Karpas-422 (cell line): ENCODE results near the gene NUDCD3. TPM values are rescaled to one million over a fixed set of nuclear protein-coding genes. Genes with fewer than 3 reads are reported as not detected.

Source experiments
- DNase-seq: peaks from one replicate; pipeline ENCODE4 v3.0.0-alpha.2; 2015
- H2AFZ ChIP-seq: fragments of 200-600 bp; sonication (generic); 2 replicates; pipeline ENCODE4 v1.6.1; 2014; ENCODE audit warnings: antibody characterized with exemption, low read length, mixed read lengths
- H3K27ac ChIP-seq: fragments of 200-600 bp; sonication (generic); 2 replicates; pipeline ENCODE4 v1.5.1; 2014; ENCODE audit warnings: mild to moderate bottlenecking, low read length, moderate library complexity
- H3K27me3 ChIP-seq: fragments of 200-600 bp; sonication (generic); 2 replicates; pipeline ENCODE4 v1.6.1; 2014; ENCODE audit warnings: low read length, mixed read lengths
- H3K36me3 ChIP-seq: fragments of 200-600 bp; sonication (generic); 2 replicates; pipeline ENCODE4 v1.6.1; 2014; ENCODE audit warnings: low read length, mixed read lengths; ENCODE audit not compliant: insufficient read depth
- H3K4me1 ChIP-seq: fragments of 200-600 bp; sonication (generic); 2 replicates; pipeline ENCODE4 v1.6.1; 2014; ENCODE audit warnings: mild to moderate bottlenecking, low read length, mixed read lengths
- H3K4me2 ChIP-seq: fragments of 200-600 bp; sonication (generic); 2 replicates; pipeline ENCODE4 v1.6.1; 2014; ENCODE audit warnings: low read length, low read depth, mild to moderate bottlenecking; ENCODE audit not compliant: poor library complexity, severe bottlenecking
- H3K4me3 ChIP-seq: fragments of 200-600 bp; sonication (generic); 2 replicates; pipeline ENCODE4 v1.5.1; 2014; ENCODE audit warnings: mild to moderate bottlenecking, antibody characterized with exemption, low read length, mixed read lengths
- H3K79me2 ChIP-seq: fragments of 200-600 bp; sonication (generic); 2 replicates; pipeline ENCODE4 v1.6.1; 2014; ENCODE audit warnings: mild to moderate bottlenecking, low read length, mixed read lengths
- H3K9ac ChIP-seq: fragments of 200-600 bp; sonication (generic); 2 replicates; pipeline ENCODE4 v1.6.0; 2014; ENCODE audit warnings: low read length
- H3K9me2 ChIP-seq: fragments of 200-600 bp; sonication (generic), shearing (Covaris generic); replicated peaks from 2 replicates; pipeline ENCODE4 v1.6.0; 2014; ENCODE audit warnings: mild to moderate bottlenecking, low read length, moderate library complexity; ENCODE audit not compliant: insufficient read depth
- H3K9me3 ChIP-seq: fragments of 300-700, 200-600 bp; sonication (generic); 2 replicates; pipeline ENCODE4 v1.6.1; 2014; ENCODE audit warnings: low read length, mixed read lengths
- H4K20me1 ChIP-seq: fragments of 200-600 bp; sonication (generic); 2 replicates; pipeline ENCODE4 v1.6.1; 2014; ENCODE audit warnings: mild to moderate bottlenecking, antibody characterized with exemption, low read length, low read depth; ENCODE audit not compliant: insufficient read depth
- total RNA-seq: library from RNA; depleted of rRNA; stranded (reverse); fragments of >200 nt; shearing (Covaris generic); gene quantifications from 2 replicates; pipeline ENCODE4 v1.2.3, GENCODE V29; 2014; ENCODE audit warnings: low replicate concordance; rRNA removed

The NUDCD3 gene
- total RNA-seq: 56.1 and 84.1 TPM in 2 replicates

DNA sequence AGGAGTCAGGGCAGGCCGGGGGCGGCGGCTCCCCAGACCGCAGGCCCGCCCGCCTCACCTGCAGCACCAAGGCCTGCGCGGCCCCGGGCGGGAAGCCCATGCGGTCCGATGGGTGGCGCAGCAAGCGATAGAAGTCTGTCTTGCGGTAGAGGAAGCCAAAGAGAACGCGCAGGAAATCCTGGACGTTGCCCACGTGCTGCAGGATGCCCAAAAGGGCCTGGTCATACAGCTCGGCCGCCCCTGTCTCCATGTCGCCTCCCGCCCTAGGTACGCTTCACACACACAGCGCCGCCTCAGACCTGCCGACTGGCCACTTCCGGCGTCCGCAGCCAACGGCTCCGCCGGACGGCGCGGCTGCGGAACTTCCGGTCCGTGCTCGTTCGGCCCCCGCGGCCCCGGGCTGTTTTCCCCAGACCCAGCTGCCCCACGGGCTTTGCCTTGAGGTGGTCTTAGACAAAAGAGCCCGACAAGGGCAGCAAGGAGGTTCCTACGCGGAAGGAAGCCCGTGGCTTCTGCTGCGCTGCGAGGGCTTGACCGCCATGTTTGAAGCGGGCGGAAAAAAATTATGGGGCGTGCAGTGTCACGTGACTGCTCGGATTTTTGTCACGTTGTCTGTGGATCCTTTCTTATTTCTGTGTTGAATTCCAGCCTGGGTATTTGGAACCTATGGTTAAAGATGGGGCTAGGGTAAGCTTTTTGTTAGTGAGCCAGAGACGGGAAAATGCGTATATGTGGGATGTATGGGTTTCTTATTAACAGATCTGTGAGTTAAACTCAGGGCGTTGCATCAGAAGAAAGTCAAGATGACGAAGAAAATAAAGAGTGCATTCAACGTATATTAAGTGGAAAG lies at the start of gene NUDCD3:
Gene NUDCD3, minus strand, starts transcription at position 308 of the 850 bp plus-strand sequence. Its CDS starts 58 bp downstream, at position 250.
- peak; percentile 93 for DNase-seq
- Histone ChIP-seq H3K27ac (peak within 1 kb of the TSS; percentile 79), H3K9me2 (no peaks in the 10 kb centered on the region), H2AFZ (peak within 1 kb of the TSS; percentile 72), H3K9me3 (no peaks in the 10 kb centered on the region), H3K4me3 (peak within 1 kb of the TSS; percentile 99), H3K4me1 (peaks cover 21% of the 10 kb centered on the region), H3K27me3 (no peaks in the 10 kb centered on the region), H3K4me2 (peak within 1 kb of the TSS; percentile 69), H3K9ac (peak within 1 kb of the TSS; percentile 94), H3K79me2 (peaks cover 48% of the 10 kb centered on the region), H3K36me3 (peaks cover 6% of the 10 kb centered on the region; the same call in 1 of the 2 replicates), H4K20me1 (no peaks in the 10 kb centered on the region)

DNA sequence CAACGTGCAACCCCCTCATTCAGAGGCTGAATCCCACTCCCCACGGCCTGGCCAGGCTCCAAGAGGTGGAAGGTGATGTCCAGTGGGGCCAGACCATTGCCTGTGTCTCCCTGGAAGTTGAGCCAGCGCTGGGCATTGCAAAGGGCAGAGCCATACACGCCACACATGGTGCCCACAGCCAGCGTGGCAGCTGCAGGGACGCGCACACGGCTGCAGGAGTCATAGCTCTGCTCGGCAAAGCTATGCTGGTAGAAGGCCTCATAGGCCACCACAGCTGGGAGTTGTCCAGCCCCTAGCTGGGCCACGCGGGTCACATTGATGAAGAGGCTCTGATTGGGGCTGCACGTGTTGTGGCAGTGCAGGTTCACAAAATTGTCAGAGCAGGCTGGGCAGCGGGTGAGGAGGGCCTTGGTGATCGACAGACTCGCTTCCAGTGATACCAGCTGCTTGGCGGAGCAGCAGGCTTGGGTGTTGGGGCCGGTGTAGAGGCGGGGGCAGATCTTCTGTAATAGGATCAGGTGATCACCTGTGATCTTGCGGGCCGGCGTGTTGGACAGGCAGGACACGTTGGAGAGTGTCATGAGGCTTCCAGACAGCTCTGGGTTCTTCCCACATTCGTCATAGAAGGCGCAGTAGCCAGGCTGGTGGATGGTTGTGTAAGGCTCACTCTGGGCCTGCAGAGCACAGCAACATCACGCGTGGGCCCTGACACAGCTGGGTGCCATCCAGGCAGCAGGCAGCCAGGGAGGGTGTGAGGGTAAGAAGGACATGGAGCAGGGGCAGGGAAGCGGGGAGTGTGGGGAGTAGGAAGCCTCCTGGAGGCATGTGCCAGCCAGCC lies 49.4 kb upstream of the NUDCD3 start:
- H3K27ac ChIP-seq: no peak overlapping the region
- no peaks in the 10 kb centered on the region for H3K4me1 ChIP-seq
- H3K36me3 ChIP-seq: no peaks in the 10 kb centered on the region
- H2AFZ ChIP-seq: no peak overlapping the region
- no peaks in the 10 kb centered on the region for H3K27me3 ChIP-seq
- no peak for DNase-seq
- H3K9me2 ChIP-seq: no peaks in the 10 kb centered on the region
- H3K4me3 ChIP-seq: no peak overlapping the region
- H4K20me1 ChIP-seq: no peaks in the 10 kb centered on the region
- no peak overlapping the region for H3K4me2 ChIP-seq
- no peak overlapping the region for H3K9ac ChIP-seq
- H3K79me2 ChIP-seq: no peaks in the 10 kb centered on the region
- H3K9me3 ChIP-seq: no peaks in the 10 kb centered on the region

DNA sequence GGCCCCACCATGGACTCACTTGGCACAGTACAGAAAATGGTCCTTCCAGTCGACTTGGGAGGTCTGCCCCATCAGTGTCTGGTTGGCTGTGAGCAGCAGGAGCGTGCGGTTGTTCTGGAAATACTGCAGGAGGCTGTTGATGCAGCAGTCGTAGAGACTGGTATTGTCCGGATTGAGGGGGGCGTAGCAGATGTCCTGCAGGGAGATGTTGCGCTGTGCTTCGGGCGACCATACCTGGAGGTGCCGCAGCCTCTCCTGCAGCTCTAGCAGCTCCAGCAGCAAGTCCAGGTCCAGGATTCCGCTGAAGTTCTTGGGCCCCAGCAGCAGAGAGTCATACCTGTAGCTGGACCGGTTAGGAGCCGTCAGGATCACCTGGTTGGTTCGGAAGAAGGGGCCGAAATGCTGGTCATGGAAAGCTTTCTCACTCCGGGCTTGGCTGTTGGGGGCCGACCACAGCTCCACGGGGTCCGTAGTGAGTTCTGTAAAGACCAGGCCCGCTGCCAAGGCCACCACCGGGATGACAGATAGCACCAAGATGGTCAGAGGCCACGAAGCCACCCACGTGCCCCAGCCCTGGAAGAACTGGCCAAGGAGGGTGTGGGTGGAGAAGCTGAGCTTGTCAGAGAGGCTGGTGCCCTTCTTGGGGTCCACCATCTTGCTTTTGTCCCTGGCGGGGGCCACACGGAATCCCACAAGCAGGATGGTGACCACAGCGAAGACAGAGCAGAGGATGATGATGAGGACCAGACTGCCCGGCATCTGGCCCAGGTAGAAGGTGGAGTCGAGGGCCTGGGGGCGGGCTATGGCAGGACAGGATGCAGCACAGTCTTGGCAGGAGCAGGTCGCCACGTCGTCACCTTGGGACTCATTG lies 48.6 kb upstream of the NUDCD3 start:
- Histone ChIP-seq H3K9me2 (no peaks in the 10 kb centered on the region), H3K9me3 (no peaks in the 10 kb centered on the region), H3K27me3 (no peaks in the 10 kb centered on the region), H2AFZ (no peak overlapping the region), H3K79me2 (no peaks in the 10 kb centered on the region), H3K4me3 (no peak overlapping the region), H3K4me2 (no peak overlapping the region), H3K4me1 (no peaks in the 10 kb centered on the region), H4K20me1 (no peaks in the 10 kb centered on the region), H3K36me3 (no peaks in the 10 kb centered on the region), H3K27ac (no peak overlapping the region), H3K9ac (no peak overlapping the region)
- no peak for DNase-seq

DNA sequence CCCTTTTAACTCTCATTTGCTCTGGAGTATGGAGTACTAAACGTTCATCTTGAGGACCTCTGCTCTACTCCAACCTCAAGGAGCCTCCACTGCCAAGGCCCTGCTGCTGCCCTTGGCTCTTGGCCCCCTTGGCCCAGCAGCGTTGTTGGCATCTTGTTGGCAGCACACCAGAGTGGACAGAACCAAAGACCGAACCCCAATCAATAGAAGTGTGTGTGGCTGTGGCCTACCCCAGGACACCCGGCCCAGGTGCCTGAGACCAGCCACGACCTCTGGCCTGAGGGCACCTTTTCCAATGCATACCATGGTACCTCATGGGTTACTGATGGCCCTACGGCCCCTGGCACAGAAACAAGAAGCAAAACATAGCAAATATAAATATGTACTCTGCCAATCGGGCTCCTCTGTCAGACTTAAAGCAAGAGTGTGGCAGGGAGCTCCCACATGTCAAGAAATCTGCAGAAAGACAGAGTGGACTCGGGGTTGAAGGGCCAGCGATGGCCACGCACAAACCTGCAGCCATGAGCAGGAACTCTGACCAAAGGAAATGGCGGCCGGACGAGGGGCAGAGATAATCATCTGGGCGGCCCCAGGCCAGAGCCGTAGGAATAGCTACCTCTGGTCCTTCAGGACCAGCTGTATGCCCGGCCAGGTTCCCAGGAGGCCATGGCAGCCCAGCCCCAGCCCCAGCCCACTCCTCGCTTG lies 47.8 kb upstream of the NUDCD3 start:
- Histone ChIP-seq H3K4me2 (no peak overlapping the region), H3K4me1 (no peaks in the 10 kb centered on the region), H3K79me2 (no peaks in the 10 kb centered on the region), H3K9me2 (no peaks in the 10 kb centered on the region), H3K27ac (no peak overlapping the region), H3K9me3 (no peaks in the 10 kb centered on the region), H3K36me3 (no peaks in the 10 kb centered on the region), H3K9ac (no peak overlapping the region), H2AFZ (no peak overlapping the region), H3K27me3 (no peaks in the 10 kb centered on the region), H3K4me3 (no peak overlapping the region), H4K20me1 (no peaks in the 10 kb centered on the region)
- no peak for DNase-seq

DNA sequence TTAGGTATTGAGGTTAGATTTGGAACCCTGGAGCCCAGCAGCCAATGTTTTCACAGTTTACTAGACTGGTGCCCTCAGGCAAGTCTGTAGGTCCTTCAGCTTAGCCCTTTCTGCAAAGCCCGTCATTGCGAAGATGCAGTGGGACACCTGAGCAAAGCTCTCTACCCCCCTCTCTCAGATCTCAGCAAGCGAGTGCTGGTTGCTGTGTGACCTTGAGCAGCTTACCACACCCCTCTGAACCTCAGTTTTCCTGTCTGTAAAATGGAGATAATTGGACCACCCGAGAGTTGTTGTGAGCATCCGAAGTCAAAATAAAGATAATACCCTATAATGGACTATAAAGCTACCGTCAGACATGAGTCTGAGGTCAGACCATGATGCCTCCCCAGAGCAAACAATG lies 47.0 kb upstream of the NUDCD3 start:
- Histone ChIP-seq H3K27ac (no peak overlapping the region), H3K79me2 (no peaks in the 10 kb centered on the region), H3K4me1 (no peaks in the 10 kb centered on the region), H3K4me2 (no peak overlapping the region), H3K9ac (no peak overlapping the region), H4K20me1 (no peaks in the 10 kb centered on the region), H3K4me3 (no peak overlapping the region), H3K9me2 (no peaks in the 10 kb centered on the region), H3K27me3 (no peaks in the 10 kb centered on the region), H2AFZ (no peak overlapping the region), H3K36me3 (no peaks in the 10 kb centered on the region), H3K9me3 (no peaks in the 10 kb centered on the region)
- DNase-seq: no peak

DNA sequence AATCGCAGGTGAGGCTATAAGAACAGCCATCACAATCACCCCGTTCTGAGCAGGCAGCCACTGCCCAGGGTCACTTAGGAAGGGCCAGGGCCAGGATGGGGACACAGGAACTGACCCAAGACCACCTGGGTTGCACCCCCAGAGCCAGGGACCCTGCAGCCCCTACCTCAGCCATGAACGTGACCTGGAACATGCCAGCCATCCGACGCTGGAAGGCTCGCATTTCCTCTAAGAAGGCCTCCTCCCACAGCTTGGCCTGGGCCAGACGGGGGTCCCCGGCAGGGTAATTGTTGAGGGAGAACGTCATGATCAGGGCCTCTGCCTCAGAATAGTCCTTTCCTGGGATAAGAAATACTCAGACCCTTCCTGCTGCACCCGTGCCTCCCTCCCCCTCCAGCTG lies 45.6 kb upstream of the NUDCD3 start:
- H3K9ac ChIP-seq: no peak overlapping the region

DNA sequence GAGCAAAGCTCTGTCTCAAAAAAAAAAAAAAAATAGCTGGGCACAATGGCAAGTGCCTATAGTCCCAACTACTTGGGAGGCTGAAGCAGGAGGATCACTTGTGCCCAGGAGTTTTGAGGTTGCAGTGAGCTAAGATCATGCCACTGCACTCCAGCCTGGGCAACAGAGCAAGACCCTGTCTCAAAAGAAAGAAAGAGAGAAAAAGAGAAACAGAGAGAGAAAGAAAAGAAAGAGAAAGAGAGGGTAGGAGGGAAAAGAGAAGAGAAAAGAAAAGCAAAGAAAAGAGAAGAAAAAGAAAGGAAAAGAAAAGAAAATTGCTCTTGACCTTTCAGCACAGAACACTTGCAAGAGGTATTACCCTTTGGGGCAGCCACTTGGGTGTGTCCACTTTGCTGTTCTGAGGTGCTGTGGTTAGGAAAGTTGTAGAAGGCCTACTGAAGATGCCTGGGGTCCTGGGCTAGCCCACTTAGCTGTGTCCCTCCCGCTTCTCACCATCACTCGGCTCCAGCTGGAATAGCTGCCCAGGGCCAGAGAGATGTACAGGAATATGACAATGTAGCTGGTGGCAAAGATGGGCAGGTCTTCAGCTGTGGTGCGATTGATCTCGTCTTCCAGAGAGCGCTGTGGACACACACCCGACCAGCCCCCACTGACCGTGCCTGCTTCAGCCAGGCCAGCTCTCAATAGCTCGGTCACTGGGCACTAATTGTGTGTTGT lies 45.0 kb upstream of the NUDCD3 start:
- Histone ChIP-seq H2AFZ (no peak overlapping the region), H3K79me2 (no peaks in the 10 kb centered on the region), H3K9me3 (no peaks in the 10 kb centered on the region), H3K4me1 (no peaks in the 10 kb centered on the region), H4K20me1 (no peaks in the 10 kb centered on the region), H3K36me3 (no peaks in the 10 kb centered on the region), H3K9ac (no peak overlapping the region), H3K4me2 (no peak overlapping the region), H3K9me2 (no peaks in the 10 kb centered on the region), H3K27me3 (no peaks in the 10 kb centered on the region), H3K4me3 (no peak overlapping the region), H3K27ac (no peak overlapping the region)
- DNase-seq: no peak

More for the DNA sequence above, 45.6 kb upstream of the NUDCD3 start:
- Histone ChIP-seq H3K36me3 (no peaks in the 10 kb centered on the region), H3K4me3 (no peak overlapping the region), H3K9me3 (no peaks in the 10 kb centered on the region), H3K27me3 (no peaks in the 10 kb centered on the region), H3K27ac (no peak overlapping the region), H2AFZ (no peak overlapping the region), H3K4me2 (no peak overlapping the region), H3K4me1 (no peaks in the 10 kb centered on the region), H4K20me1 (no peaks in the 10 kb centered on the region), H3K9me2 (no peaks in the 10 kb centered on the region), H3K79me2 (no peaks in the 10 kb centered on the region)
- DNase-seq: no peak
